HG03103 (cell line): ENCODE measurements around the gene PLPP3.

ENCODE experiments used
- ATAC-seq: cut with Tn5 transposase; IDR thresholded peaks from one replicate; pipeline ENCODE4 v1.9.1; 2021; ENCODE audit warnings: low read depth; ENCODE audit not compliant: unreplicated experiment

The PLPP3 gene

DNA sequence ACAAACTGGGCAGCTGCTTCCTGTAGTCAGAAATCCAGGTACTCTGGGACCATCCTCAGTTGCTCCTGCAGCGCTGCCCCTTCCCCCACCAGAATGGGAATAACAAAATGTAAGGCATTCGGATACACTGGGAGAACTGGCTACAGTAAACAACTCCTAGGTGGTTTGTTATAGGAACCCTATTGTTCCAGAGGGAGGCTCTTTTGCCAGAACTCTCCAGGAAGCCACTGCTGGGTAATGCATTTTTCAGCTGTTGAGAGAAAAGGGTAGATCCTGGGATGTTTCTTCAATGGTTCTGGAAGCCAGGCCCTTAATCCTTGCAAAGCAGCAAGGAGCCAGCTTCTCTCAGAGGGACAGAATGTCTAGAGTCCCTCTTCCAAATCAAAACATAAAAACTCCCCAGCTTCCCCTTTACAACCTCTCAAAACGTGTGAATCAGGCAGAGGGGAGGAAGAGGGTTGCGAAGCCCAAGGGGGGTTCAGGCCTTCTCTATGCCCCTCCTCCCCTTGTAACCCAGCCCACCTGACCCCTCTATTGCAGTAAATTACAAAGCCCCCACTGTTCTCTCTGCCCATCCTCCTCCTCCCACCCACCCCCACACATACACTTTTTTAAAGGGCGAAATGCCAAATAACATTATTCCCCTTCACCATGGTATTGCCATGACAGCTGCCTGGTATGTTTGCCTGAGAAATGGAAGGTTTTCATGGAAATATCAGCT is 29.1 kb downstream of the PLPP3 start:
- no peak for ATAC-seq

DNA sequence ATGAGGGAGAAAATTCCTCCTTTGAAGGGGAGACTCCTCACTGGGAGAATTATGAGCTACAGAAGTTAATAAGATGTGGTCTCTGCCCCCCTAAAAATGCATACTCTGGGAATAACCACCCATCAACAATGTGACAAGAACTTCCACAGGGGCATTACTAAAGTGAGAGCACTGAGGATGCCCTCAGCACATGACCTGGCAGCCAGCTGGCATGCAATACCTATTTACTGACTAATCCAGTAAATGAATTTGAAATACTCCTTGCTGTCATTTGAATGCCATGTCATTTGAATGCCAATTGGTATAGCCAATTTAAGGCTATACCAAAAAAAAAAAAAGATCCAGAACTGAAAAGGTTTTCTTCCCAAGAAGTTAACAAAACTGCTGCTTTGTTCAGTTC is 30.8 kb downstream of the PLPP3 start:
- no peak for ATAC-seq

DNA sequence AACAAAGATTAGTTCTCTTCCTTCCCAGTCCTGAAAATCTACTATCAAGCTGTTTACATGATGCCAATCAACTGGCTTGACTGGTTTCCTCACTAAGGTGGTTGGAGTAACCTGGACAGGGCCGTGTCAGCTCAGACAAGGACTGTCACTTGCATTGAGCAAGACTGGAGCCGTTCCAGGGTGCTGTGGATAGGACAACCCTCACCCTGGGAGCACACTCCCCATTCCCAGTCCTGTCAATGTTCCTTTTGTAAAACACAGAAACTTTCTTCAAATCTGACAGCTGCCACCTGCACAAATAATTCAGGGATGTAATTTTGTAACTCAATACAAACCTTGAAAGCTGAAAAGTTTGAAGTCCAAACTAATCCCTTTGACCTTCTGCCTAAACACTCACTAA is 31.4 kb downstream of the PLPP3 start:
- ATAC-seq: no peak

DNA sequence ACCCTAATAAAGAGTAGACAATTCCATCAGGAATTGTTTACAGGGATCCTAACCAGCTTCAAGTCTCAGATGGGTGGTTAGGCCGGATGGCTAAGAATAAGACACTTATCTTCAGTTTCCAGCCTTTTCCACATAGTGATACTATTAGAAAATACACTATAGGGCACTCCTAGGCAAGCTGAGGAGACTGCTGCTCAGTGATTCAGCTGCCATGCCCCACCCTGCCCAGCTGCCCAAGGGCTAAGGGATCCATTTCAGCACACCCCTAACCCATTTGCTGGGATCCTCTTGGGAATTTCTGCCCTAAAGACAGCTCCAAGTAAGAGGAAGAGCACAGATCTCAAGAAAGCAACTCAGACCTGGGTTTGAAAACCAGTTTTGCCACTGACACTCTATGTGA is 31.9 kb downstream of the PLPP3 start:
- no peak for ATAC-seq

DNA sequence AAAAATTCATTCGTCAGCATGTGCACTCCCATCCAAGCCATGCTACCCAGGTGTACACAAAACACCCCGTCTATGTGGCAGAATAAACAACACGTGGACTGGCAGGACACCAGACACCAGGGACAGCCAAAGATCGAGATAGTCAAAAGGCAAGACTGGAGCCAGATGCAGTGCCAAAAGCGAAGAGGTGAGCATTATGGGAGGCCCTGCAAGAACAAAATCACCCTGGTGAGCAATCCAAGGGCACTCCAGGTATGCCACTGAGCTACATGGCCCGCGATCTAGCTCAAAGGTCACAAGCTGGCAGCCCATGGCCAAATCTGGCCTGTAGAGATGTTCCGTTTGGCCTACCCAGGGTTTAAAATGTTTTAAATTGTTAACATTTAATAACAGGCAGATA is 33.7 kb downstream of the PLPP3 start:
- ATAC-seq: no peak

DNA sequence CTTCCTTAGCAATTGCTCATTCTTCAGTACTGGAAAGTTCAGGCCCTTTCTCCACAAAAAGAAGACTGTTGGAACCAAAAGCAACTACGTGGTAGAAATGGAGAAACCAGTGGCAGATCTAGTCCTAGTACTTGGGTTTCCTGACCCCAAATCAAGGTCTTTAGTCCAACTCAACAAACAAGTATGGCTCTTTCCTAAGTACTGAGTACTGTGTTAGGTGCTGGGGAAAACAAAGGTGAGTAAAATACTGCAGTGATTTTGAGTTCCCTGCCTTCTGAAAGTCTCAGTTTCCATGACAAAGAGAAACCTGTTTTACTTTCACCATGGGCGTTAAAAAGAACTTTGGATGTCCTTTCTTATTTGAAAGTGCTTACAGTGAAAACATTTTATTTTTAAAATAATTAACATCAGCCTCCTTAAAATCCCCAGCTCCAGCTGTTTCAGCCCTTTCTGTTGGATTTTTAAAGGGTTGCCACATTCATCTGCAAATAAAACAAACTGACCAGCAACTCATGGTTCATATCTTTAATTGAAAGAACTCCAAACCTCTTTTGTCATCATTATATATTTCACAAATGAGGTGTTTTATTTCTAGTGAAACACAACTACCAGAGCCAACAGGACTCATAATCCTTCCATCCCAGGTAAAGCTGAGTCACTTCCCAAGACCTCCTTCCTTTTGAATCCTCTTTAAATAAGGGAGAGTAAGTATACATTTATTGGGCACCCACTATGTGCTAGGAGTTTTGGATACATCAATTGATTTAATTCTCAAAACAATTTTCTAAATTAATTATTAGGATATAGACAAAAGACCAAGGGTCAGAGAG is 35.4 kb downstream of the PLPP3 start:
- no peak for ATAC-seq

DNA sequence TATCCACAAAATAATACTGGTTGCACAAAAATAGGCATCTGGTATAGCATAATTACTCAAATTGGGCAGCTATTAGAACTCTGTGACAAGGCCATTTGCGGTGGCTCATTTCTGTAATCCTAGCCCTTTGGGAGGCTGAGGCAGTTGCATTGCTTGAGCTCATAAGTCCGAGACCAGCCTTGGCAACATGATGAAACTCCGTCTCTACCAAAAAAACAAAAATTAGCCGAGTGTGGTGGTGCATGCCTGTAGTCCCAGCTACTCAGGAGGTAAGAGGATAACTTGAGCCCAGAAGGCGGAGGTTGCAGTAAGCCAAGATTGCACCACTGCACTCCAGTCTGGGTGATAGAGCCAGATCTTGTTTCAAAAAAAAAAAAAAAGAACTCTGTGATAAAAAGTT is 36.7 kb downstream of the PLPP3 start:
- no peak for ATAC-seq

DNA sequence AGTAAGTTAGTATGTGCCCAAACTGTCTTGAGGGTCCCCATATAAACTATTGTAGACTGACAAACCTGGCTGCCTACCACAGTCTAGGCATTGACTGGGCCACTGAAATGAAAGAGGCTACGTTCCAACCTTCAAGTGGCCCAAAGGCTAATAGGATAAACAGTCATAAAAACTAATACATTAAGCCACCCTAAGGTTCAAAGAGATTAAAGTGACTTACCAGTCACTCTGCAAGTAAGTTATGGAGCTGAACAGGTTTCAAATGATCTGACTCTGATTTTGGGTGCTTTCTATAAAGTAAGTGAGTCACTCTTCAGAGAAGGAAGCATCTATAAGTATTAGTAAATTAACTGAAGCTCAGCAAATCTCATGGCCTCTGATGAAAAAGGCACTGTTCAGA is 38.0 kb downstream of the PLPP3 start:
- no peak for ATAC-seq

DNA sequence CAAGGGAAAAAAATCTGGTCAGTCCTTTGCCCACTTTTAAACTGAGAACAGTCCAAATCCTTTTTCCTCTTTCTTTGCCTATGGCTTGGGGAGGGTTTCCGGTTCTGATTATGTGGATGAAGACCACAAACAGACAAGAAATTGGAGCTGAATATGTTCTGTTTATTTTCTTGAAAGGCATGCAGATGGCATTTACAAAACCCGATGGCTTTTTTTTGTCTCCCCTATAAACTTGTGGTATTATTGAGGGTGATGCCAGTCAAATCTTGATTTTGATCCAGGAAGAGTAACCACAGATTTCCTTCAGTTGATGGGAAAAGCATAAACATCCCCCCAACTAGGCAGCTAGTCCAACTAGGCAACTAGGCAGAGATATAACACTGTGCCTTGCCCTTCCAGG is 38.9 kb downstream of the PLPP3 start:
- ATAC-seq: no peak

DNA sequence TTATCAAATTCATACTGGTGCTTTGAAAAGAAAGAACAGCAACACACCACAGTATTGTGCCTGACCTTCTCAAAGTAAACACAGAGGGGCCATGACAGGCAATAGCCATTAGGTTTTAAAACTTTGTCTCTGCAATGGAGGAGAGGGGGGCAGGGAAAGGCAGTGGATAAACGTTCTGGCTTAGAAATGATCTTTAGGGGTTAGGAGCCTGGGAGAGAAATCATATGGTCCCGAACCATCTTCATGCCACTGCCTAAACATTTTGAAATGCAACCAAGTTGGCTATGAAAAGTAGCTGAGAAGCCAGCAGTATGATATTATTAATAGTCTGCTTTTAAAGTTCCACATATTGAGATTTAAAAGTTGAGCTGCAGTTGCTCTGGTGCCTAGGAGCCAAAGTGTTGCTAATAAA is 39.8 kb downstream of the PLPP3 start:
- no peak for ATAC-seq

DNA sequence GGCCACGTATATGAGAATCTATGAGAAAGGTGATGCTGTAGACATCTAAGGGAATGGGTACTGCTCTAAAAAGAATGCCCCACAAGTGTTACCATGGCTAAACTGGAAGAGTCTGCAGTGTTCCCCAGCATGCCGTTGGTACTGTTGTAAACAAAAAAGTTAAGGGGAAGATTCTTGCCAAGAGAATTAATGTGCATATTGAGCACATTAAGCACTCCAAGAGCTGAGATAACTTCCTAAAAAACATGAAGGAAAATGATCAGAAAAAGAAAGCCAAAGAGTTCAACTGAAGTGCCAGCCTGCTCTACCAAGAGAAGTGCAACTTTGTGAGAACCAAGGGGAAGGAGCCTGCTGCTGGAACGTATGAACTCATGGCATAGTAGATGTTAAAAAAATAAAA is 40.8 kb downstream of the PLPP3 start:
- no peak for ATAC-seq

DNA sequence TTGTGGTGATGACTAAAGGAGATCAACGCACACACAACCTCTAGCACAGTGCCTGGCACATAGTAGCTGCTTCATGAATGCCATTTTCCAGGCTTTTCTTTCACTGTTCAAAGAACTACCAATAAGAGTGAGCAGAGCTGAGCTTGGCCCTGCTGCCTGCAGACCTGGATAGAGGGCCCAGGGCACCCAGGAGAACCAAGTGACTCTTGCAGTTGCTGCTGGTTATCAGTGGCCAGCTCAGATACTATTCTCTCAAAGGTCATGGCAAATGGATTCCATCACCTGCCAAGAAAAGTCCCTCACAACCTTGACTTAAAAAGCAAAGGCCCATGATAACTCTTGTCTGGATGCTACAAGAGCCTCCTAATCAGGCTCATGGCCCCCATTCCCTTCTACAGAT is 41.7 kb downstream of the PLPP3 start:
- ATAC-seq: no peak

DNA sequence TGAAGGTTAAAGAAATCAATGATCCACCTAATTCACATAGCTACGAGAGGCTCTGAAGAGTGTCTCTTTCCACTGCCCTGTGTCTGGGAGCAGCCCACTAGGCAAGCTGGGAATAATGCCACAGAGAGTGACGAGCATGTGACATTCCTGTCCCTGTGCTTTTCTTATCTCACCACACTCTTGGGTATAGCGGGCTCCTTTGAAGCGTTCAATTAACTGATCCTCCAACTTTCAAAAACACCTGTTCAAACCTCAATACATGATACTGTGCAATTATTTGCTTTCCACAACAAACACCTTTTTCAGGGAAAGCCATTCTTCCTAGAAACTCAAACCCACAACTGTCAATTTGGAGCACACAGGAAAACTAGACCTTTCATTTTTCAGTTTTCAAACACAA is 43.4 kb downstream of the PLPP3 start:
- ATAC-seq: no peak

DNA sequence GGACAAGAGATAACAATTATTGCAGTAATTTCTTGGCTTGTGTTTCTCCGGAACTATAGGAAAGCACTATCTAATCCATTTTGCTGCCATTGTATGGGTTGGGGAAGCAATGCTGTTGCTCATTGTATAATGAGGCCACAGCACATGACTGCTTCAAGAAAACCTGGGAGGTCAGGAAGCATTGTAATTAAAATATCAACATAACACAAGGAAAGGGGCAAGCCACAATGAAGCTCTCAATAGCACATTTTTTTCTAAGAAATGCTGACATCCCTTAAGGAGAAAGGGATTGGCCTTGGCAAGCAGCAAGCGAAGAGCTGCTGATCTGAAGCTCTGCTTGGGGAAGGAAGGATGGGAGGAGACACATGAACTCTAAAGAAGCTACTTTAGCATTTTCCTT is 44.0 kb downstream of the PLPP3 start:
- no peak for ATAC-seq

DNA sequence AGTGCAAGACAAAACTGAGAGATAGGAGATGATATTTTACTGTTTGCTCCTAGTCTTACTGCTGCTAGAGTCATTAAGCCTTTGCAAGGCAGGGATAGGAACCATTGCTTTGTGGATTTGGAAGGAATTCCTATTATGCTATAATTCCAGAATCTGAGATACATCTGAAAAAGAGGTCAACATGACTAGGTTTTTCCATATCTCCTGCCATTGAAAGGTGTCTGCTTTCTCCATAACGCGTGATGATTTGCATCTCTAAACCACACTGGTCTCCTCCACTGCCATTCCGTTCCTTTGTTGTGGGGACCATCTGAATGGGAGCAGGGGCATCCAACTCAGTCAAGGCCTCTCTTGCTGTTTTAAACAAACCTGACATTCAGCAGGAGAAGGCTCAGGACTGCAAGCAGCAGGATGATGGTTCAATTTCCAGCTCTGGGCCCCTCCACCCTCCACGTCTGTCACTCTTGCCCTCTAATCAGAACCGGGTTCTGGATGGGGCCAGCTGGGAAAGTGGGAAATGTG is 45.2 kb downstream of the PLPP3 start:
- no peak for ATAC-seq

DNA sequence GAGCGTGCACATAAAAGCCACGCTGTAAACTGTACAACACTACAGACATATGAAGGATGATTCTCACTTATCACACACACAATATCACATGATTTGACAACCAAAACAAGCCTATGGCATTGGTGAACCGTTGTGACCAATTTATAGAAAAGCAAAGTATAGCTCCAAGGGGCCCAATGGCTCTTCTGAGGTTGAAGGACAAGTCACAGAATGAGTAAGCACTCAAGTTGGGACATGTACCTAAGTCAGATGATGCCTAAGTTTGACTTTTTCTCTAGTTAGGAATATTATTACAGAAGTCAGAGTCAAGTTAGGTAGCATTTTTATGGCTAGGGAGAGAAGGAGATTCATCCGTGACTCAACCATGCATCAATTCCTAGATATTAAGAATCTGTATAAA is 45.7 kb downstream of the PLPP3 start:
- peak; percentile 66 for ATAC-seq

DNA sequence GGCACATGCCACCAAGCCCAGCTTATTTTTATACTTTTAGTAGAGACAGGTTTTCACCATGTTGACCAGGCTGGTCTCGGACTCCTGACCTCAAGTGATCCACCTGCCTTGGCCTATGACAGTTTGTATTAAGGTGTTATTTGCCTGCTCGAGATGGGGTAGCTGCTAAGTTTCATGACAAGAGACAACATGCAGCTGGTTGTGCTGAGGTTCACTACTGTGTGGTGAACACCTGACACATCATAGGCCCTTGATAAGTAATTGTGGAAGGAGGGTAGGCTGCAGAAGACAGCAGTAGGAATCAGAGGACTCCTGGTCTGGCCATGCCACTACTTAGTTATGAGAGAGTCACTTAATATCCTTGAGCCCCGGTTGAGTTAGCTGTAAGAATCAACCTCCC is 46.2 kb downstream of the PLPP3 start:
- peak; percentile 20 for ATAC-seq

DNA sequence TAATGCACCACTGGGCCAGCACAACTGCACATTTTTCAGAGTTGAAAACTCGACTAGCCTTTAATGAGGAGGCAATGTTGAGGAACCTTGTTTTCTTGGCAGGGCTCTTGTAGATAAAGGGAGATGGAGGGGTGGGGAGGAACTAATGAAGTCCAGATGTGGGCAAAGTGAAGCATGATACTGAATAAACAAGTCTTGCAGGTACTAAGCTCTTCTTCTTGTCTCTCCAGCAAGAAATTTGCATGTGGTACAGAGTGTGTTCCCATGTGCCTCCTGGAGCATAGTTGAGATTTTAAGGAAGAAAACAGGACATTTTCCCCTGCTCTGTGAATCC is 47.0 kb downstream of the PLPP3 start:
- ATAC-seq: no peak

DNA sequence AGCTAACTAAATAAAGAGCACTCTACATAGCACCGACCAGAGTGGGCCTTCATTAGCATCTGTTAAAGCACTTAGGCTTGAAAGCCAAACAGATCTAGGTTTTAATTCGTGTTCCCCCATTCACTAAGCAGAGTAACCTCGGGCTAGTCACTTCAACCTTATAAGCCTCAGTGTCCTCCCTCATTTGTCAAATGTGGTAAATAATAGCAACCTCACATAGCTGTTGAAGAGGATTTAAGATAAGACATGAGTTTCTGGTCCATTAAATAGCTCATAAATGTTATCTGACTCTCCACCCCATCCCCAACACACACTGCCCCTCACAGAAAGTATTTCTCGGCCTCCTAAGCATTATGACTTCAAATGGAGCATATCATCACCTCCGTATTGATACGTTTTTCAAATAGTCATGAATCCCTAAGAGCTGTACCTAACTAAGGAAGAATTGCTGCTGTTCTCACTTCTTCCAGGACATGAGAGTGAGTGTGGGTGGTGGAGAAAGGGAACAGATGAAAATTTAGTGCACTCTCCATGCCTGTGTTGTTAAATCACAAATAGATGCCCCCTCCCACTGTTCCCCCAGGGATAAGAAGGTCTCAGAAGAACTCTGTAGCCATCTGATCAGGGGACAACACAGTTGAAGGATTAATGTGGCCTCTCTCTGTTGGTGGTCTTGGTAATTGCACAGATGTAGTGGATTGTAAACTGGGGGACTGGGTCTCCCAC is 47.6 kb downstream of the PLPP3 start:
- ATAC-seq: no peak

DNA sequence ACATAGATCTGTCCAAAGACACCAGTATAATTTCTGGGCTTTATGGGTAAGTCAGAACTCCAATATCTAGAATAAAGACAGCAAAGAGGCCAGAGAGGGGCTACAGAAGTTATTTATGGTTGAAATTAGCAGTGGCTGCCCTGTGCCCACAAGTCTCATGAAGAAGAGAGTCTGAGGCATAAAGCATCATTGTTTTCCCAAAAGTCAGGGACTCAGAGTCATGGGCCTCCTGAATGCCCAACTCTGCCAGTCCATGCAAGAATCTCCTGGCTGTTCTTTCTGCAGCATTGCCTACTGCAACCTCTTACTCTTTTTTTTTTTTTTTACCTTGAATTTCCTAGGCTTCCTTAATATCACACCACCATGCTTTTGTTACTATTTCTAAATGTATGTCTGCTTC is 49.6 kb downstream of the PLPP3 start:
- ATAC-seq: no peak

DNA sequence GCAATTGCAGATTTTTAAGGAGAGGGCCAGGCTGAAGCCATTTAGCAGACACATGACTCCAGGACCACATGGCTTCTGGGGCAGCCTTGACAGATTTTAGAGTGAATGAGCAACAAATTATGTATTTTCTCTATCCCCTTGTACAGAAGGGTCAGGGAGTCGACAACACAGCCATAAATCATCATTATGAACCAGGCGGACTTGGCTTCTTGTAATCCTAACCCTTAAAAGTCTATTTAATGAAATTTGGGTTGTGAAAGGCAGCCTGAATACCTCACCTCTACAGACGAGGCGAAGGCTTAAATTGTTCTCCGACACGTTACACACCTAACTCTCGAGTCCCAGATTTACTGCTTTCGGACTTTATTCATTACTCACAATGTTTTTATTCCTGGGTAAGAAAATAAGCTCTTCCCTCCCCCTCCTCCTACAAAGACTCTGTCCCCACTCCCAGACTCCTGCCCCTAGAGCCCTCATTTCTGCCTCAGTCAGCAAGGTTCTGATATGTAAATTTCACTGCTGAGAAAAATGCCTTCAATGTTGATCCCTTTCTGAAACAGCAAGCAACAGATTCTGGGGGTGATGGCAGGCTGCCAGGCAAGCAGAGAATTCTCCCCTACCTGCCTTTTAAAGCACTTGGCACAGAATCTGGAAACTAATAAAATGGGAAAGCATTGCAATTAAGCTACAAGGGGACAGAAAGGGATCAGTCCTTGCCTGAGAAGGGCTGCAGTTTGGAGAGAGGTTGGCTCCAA is 51.6 kb downstream of the PLPP3 start:
- no peak for ATAC-seq
